Measurements from ENCODE around the gene OXSR1.

DNA sequence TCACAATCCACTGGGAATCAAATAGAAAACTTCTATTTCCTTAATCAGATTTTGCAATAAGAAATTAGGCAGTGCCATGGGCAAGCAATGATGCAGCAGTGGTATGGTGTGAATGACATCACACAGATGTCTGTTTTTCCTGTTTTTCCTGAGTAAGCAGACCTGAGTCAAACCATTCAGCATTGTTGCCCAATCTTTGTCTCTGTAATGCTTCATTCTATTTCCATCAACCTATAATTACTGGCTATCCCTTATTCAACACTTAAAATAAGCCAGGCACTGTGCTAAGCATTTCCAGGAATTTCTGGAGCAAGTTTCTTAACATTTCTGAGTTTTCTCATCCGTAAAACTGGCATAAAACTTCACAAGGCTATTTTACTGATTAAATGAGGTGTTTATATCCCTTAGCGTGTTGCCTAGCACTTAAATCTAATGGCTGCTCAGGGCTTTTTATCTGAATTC lies 11.3 kb upstream of the OXSR1 start:
- TF ChIP-seq, protein P1, sequence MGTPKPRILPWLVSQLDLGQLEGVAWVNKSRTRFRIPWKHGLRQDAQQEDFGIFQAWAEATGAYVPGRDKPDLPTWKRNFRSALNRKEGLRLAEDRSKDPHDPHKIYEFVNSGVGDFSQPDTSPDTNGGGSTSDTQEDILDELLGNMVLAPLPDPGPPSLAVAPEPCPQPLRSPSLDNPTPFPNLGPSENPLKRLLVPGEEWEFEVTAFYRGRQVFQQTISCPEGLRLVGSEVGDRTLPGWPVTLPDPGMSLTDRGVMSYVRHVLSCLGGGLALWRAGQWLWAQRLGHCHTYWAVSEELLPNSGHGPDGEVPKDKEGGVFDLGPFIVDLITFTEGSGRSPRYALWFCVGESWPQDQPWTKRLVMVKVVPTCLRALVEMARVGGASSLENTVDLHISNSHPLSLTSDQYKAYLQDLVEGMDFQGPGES (IDR thresholded peaks at IDR 0.05) = no peak
- TF ChIP-seq, protein P2, sequence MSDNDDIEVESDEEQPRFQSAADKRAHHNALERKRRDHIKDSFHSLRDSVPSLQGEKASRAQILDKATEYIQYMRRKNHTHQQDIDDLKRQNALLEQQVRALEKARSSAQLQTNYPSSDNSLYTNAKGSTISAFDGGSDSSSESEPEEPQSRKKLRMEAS (IDR thresholded peaks at IDR 0.05; ENCODE audit: low read depth, low read length) = no peak
- TF ChIP-seq, protein P3, sequence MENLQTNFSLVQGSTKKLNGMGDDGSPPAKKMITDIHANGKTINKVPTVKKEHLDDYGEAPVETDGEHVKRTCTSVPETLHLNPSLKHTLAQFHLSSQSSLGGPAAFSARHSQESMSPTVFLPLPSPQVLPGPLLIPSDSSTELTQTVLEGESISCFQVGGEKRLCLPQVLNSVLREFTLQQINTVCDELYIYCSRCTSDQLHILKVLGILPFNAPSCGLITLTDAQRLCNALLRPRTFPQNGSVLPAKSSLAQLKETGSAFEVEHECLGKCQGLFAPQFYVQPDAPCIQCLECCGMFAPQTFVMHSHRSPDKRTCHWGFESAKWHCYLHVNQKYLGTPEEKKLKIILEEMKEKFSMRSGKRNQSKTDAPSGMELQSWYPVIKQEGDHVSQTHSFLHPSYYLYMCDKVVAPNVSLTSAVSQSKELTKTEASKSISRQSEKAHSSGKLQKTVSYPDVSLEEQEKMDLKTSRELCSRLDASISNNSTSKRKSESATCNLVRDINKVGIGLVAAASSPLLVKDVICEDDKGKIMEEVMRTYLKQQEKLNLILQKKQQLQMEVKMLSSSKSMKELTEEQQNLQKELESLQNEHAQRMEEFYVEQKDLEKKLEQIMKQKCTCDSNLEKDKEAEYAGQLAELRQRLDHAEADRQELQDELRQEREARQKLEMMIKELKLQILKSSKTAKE (IDR thresholded peaks at IDR 0.05; ENCODE audit: low read depth, poor library complexity, severe bottlenecking) = no peak
- TF ChIP-seq POLR2AphosphoS5 (IDR thresholded peaks at IDR 0.05; ENCODE audit: low read length) = no peak
- no peak for TF ChIP-seq ZNF207 (IDR thresholded peaks at IDR 0.05; ENCODE audit: borderline replicate concordance)

All from GM12878 (cell line).